GM21515 (cell line): Measurements from ENCODE around the gene EDC3.
"Not testable (repeated sequence)": the region's sequence is repeated elsewhere in the genome, so short reads cannot be mapped to it uniquely, and the experiment has no call there.

ENCODE experiments used
- ATAC-seq: cut with Tn5 transposase; IDR thresholded peaks from one replicate; pipeline ENCODE4 v1.9.1; 2021; ENCODE audit not compliant: unreplicated experiment

Gene EDC3

DNA sequence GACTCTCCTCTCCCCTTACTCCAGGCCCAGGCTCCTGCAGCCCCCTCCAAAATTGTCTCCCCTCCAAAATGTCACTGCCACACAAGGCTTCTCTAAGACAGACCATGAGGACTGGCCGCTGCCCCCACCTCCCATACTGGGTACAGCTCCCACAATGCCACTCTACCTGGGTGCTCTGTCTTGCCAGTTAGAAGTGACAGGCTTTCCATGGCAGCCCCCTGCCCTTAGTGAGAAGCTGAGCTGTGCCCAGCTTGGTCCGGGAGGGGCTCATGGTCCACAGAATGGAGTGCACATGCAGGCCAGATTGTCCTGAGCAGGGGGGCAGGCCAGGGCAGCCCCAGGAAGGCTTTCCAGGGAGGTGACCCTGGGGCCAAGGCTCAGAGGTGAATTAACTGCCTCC lies 83.1 kb downstream of the EDC3 start:
- ATAC-seq: no peak

DNA sequence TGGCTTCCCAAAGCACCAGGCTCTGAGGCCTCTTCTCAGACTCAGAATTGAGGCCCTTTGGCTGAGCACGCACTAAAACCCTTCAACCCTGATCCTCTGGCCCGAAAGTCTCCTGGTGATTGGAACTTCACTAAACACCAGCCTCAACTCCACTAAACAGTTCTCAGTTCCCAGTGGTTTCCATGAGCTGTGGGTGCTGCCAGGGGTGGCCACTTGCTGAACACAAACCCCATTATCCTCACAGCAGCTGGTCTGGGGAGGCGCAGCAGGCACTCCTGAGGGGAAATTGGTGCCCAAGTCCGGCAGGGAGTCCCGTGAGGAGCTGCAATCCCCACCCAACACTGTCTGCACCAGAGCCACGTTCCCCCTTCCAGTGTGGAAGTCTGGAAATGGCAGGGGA lies 84.0 kb downstream of the EDC3 start:
- no peak for ATAC-seq

DNA sequence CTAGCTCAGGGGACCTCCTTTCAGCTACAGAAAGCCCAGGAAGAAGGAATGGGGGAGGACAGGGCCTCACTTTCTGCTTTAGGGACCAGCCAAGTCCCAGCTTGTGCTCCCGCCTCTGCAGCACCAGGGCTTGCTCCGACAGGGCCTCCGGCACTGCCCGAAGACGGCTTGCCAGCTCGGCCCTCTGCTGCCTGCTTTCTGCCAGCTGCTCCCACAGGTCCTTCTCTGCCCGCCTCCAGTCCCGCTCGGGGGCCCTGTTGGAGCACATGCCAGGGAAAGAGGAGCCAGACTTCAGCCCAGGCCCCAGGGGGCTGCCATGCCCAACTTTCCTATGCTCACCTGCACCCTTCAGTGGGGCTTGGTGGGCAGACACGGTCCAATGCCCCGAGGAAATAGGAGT lies 84.5 kb downstream of the EDC3 start:
- no peak for ATAC-seq

DNA sequence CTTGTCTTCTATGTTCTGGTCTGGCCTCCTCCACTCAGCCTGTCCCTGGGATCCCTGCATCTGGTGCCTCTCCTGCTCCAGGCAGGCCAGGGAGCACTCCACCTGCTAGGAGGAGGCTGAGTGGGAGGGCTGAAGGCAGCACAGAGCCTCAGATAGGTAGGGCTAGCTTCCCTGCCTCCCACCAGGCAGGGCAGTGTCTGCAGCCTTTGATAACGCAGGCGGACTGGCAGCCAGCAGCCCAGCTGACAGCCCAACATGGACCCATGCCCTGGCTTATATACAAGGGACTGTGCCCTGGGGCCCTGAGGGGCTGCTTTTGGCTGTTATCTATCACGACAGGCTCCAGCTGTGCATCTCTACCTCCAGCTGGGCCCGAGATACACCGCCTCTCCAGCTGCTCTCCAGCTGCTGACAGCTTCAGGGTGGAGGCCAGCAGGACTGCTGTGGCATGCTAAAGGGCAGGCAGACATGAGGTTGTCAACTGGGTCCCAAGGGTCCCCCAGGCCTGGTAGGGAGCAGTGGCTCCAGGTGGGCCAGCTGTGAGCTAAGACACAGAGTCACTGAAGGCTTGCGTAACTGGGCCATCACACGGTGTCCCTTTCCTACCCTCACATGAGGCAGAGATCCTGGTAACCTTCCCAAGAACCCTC lies 85.4 kb downstream of the EDC3 start:
- ATAC-seq: no peak

DNA sequence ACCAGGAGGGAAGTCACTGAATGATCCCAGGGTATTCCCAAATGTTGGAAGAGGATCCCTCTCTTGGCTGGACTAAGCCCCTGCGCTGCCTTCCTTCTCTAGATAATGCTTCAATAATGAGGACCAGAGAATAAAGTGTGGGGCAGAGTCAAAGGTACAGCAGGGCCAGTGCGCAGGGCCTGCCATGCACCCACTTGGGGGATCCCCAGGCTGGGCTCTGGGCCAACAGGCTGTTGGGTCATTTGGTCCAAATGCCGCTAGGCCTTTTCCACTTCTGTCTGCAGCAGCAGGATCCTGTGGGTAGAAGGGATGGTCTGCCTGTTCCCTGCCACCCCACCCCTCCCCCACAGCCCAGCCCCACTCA lies 85.9 kb downstream of the EDC3 start:
- ATAC-seq: no peak

DNA sequence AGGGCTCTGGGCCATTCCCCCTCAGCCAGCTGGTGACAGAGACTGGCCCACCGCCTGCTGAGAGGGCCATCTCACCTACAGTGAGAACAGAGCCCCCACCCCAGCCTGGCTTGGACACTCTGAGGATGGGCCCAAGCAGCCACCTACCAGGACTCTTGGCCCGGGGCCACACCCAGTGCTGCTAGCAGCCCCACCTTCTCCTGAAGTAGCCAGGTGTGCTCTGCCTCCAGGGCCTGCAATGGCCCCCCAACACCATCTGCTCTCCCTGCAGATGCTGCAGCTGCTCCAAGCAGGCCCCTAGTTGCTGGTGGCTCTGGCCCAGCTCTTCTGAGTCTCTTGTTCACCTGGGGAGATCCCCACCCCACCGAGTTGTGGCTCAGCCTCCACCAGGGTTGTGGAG lies 87.0 kb downstream of the EDC3 start:
- no peak for ATAC-seq

DNA sequence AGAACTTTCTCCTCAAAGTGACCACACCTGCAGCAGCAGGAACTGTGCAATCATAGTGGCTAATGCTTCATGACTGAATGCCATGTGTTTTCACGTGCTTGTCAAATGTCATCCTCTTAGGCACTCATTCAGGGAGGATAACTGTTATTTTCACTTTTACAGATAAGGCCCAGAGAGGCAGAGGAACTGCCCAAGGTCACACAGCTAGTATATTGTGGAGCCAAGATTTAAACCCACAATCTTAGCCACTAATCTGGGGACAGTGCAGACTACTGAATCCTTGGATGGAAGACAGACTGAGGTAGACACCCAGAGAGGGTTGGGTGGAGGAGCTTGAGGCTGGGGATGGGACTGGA lies 90.1 kb downstream of the EDC3 start:
- ATAC-seq: no peak

DNA sequence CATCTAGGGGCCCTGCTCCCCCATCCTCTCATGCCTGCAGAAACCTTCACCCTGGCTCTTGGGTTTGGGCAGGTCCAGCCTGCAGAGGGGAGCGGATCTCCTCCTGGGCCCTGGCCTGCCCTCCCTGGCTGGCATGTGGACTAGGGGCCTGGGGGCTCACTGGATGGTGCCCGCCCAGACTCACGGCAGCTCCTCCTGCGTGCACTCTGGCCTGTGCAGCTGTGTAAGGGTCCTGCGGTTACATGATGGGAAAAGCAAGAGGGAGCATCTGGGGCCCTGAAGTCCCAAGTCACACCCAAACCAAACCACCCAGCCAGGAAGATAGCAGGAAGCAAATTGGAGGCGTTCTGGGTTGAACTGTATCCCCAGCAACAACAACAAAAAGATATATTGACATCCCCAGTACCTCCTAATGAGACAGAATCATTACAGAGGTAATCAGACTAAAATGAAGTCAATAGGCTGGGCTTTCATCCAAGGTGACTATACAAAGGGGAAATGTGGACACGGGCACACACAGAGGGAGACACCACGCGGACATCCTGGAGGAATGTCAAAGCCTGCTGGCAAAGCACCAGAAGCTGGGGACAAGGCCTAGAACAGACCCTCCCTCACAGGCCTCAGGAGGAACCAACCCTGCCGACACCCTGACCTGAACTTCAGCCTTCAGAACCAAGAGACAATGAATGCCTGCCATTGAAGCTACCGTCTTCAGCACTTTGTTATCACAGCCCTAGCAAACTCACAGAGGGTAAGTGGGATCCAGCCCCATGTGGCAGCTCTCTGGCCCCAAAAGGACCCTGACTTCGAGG lies 90.6 kb downstream of the EDC3 start:
- no peak for ATAC-seq

DNA sequence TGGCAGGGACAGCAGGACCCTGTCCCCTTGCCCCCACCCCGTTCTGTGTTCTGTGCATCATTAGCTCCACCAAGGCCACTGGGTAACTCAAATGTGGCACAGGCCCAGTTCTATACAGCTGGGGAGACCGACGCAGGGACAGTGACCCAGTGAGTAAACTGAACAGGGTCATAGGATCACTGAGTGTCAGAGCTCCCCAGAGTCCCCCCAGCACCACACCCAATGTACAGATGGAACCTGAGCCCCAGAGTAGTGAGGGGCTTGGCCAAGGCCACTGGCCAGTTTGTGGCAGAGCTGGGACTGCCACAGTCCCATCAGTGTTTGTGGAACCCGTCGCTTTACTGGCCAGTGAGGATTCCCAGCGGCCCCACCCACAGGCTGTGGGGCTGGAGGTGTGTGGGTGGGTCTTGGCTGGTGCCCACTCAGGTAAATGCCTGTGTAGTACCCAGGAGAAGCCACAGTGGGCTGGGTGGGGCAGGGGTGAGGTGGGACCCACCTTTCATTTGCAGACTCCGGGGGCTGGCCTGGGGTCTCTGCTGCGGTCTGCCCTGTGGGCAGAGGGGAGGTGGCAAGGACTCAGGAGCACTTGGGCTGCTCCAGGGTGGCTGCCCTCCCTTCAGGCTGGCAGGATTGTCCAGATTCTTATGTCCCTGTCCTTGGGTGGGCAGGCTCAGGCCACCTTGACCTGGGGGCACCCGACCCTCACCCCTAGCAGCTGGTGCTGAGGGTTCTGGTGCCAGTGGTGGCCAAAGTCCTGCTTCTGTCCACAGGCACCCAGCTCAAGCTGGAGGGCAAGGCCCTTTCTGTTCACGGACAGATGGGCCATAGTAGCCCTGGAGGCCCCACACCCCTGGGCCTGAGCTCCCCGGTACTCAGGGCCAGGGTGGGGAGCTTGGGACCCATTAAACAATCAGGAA lies 91.8 kb downstream of the EDC3 start:
- ATAC-seq: no peak

DNA sequence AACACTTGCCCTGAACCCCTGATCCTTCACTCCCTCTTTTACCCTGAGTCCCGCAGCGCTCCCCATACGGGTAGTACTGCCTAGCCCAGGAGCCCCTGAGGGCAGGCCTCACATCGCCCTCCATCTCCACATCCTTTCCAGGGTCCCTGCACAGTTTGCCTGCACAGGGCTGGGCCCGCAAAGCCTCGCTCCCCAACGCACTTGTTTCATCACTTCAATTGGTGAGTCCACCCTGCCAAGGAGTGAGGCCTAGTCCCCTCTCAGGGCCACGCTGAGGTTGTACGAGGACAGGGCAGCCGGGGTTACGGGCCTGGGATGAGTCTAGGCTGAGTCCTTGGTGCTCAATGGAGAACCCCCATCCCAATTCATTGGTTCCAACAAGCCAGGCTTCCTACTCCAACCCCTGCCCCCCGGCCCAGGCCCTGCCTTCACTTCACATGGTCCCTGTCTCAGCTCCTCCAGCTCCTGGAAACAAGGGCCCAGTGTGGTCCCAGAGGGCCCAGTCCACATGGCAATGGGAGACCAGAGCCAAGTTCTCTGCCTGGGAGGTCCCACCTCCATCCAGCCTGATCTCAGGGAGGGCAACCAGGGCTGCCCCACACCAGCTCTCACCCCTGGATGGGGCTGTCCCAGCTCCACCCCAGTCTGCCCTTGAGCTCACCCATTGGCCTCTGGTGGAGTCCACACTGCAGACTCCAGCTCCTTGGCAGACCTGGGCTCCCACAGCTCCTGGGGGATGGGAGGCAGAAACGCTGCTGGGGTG lies 92.6 kb downstream of the EDC3 start:
- ATAC-seq: no peak

DNA sequence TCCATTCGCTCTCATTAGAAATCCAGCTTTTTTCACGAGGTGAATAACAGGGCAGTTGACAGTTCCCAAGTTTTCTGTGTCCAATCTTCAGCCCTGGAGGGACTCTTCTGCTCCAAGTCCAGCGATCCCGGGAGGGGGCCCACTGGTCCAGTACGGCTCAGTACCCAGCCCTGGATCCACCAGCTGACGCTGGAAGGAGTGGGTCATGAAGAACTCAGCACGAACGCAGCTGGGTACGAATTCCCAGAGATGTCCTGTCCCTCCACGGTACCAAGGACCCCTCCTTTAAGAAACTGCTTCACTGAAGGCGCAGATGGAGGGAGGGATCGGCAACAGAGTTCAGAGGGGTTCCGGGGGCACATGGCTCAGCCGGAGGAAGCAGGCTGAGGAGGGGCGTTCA lies 96.7 kb downstream of the EDC3 start:
- no peak for ATAC-seq

DNA sequence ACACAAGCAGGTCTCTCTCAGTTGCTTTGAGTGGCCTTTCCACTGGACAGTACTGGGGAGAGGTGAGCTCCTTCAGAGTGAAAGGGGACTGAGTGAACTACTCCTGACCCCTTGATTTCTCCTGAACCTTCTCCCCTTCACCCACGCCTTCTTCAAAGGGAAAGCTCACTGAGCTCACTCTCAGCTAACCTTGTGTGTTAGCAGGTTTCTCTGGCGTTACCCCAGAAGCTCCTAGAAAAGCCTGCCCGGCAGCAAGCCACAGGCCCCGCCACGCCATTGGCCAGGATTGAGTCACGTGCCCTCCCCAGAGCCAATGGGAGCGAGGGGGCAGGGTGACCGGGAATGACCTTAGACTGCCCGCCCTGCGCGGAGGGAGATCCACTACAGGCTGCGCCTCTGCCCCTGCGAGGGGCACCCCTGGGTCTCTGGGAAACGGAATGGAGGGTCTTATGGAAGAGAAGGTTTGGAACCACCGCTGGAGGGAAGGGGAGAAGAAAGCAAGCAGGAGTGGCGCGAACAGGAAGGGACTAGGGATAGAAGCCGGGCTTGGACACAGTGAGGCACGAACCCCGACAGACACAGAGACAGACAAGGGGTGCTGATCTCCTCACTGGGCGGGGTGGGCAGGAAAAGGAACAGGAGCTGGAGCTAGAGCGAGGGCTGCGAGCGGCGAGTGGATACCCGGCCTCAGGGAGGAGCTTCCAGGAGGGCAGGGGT lies 97.5 kb downstream of the EDC3 start:
- ATAC-seq: peak; percentile 90

DNA sequence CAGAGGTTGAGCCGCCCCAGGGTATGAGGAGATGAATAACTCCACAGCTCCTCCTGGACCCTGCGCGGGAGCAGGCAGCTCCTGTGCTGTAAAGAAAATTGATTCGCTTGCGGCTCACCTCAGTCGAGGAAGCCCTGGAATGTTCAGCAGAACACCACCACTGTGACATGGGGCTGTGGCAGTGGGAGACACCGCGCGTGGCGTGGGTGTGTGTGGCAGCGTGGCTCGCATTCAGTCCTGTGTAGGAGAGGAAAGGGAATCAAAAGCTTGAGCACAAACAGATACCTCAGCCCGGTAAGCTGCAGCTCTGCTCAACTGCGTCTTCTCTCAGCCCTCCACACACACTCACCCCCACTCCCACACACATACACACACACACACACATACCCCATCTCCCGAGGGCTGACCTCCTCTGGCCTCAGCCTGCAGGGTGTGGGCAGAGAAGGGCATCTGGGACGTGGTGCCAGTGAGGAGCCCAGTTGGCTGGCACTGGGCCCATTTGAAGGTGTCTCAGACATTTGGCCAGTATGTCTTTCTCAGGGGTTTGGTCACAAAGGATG lies 98.6 kb downstream of the EDC3 start:
- ATAC-seq: not testable (repeated sequence)

DNA sequence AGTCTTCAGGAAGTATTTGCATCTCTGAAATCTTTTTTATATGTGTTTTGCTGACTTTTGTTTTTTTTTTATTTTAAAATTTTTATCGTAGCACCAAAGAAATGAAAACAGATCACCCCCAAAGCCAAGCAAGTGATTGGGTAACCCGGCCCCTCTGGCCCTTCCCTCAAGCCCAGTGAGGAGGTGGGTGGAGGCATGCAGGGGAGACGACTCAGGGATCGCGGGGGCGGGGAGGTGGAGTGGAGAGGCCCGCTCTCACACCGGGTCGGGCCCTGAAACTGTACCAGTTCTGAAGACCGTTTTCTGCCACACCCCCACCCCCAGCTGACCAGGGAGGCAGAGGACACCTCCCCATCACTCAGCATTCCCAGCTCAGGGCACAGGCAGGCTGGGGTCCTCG lies 99.1 kb downstream of the EDC3 start:
- ATAC-seq: not testable (repeated sequence)

DNA sequence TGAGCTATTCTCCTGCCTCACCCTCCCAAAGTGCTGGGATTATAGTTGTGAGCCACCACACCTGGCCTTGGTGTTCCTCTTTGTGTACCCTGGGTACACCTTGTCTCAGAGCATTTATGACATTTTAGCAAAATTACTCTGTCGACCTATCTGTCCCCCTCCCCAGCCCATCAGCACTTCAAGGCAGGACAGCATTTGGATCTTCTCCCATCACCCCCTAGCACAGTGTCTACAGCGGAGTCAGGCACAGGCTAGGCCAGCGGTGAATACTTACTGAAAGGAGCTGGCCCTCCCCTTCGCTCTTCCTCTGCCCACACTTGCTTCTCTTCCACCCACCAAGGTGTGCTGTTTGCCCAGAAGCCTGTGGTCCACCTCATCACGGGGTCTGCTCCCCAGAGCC lies 100.6 kb downstream of the EDC3 start:
- no peak for ATAC-seq

DNA sequence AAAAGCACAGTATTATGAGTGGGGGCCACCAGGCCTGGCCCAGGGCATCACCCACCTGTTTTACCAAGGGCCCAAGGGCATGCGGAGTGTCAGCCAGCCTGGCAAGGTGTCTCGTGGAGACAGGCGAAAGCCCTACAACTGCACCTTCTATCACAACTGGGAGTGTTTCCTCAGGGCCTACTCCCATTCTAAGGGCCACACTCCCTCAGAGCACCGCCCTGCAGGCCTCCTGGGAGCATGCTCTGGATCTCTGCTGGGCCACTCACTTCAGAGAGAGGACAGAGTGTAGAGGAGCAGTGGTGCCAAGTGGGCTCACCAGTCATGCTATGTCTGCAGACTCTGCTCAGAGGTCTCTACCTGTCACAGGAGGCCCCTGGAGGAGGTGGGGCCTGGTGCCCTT lies 101.4 kb downstream of the EDC3 start:
- ATAC-seq: no peak

DNA sequence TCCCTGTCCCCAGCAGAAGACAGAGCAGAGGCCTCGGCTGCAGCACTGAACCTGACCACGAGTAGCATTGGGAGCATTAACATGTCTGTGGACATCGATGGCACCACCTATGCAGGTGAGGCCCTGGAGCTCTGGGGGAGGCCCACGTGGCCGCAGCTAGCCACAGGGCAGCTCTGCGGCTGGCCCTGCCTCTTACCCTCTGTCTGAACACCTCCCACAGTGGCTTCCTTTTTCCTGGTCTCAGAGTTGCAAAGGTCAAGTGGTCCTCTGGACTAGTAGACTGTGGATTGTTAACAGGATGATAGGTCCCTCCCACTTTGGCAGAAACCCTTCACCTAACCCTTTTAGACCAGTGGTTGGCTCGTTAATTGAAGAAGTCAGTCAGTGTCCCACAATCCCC lies 102.7 kb downstream of the EDC3 start:
- no peak for ATAC-seq

DNA sequence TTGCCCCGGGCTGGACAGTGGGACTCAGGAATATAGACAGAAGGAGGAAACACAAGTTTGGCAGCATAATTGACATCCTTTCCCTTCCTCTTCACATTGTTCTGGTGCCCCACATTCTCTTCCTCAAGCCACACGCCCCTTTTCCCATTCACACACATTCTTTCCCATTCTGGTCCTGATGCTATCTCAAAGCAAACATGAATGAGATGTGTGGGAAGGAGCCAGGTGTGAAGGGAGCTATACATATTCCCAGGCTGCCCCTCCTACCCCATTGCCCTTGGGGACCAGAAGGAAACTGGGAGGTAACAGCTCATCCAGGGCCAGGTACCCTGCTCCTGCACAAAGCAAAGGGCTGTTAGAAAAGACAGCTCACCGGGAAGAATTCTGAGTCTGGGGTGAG lies 103.6 kb downstream of the EDC3 start:
- no peak for ATAC-seq

DNA sequence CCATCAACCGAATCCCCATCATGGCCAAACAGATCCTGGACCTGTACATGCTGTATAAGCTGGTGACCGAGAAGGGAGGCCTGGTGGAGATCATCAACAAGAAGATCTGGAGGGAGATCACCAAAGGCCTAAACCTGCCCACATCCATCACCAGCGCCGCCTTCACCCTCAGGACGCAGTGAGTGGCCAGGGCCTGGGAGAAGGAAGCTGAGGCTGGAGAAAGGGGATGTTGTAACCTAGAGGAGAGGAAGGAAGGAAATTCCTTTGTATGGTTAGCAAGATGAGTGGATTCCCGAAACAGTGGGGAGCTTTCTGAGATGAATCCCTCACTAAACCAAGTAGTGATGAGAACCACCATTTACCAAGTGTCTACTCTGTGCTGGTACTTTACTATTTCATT lies 106.0 kb downstream of the EDC3 start:
- ATAC-seq: no peak

DNA sequence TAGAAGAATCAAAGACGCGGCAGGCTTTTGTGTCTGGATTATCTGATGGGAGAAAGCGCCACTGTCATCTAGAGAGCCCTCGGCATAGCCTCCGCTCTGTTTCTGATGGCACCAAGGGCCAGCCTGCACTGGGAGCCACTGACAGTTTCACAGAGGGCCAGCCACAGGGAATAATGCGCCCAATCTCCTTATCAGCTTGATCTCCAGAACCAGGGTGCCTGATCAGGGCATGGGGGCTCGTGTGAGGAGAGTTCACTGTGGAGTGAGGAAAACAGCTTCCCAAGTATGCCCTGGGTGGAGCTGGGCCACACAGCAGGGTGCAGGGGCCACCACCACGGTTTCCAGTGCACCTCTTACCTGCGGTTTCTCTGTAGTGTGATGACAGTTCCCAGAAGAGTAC lies 110.0 kb downstream of the EDC3 start:
- ATAC-seq: no peak
